Melanocyte of skin (primary cell): Measurements from ENCODE around the gene PRMT6. TPM values are rescaled to one million over a fixed set of nuclear protein-coding genes. Genes with fewer than 3 reads are reported as not detected.

ENCODE experiments used
- total RNA-seq, 2 donors: library from RNA; depleted of rRNA; stranded (reverse); fragments of >200 nt; gene quantifications; 2 replicates each; pipeline ENCODE4 v1.2.3, GENCODE V29; 2012

Gene PRMT6
- 10 to 100 TPM; 15.5 to 24.3 TPM for total RNA-seq

DNA sequence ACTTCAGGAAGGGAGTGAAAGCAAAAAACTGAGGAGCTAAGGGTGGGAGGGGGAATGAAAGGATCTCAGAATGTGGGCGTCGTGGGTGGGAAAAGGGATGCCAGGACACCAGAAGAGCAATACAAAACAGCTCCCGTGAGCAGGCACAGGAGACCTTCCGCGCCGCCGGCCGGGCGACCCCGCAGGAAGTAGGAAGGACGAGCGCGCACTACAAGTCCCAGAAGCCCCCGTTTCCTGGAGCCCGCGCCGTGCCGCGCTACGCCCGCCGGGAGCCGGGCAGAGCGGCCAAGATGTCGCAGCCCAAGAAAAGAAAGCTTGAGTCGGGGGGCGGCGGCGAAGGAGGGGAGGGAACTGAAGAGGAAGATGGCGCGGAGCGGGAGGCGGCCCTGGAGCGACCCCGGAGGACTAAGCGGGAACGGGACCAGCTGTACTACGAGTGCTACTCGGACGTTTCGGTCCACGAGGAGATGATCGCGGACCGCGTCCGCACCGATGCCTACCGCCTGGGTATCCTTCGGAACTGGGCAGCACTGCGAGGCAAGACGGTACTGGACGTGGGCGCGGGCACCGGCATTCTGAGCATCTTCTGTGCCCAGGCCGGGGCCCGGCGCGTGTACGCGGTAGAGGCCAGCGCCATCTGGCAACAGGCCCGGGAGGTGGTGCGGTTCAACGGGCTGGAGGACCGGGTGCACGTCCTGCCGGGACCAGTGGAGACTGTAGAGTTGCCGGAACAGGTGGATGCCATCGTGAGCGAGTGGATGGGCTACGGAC lies at the start of gene PRMT6:
Gene PRMT6 (plus strand): TSS at position 249 of the 771 bp plus-strand sequence. CDS start 42 bp downstream, at position 291.

Other genes starting within 250 kb of the PRMT6 start
- 1 to 10 TPM; 1.0 to 1.3 TPM for gene NTNG1, start 84.4 kb downstream of the PRMT6 start, total RNA-seq